Spleen (tissue), 11 donors: ENCODE results near the gene NPDC1. TPM values are rescaled to one million over a fixed set of nuclear protein-coding genes. Genes with fewer than 3 reads are reported as not detected.

Source experiments
- DNase-seq: peaks from one replicate; pipeline ENCODE4 v3.0.0-alpha.2; 2020
- H3K27ac ChIP-seq, 8 donors: fragments of 200-600 bp; sonication (generic) in 7 of 8; 1 replicate in 4 of 8; 2 replicates in 4 of 8; pipeline versions ENCODE4 v1.5.0 to v1.8.0; 2016 to 2021; ENCODE audit warnings: inconsistent platforms in 4 of 8, mild to moderate bottlenecking in 4 of 8, moderate library complexity in 1 of 8
- H3K27me3 ChIP-seq, 7 donors: fragments of 200-600 bp; sonication (generic) in 6 of 7; replicated peaks in 1 of 7; 1 replicate in 4 of 7; 2 replicates in 3 of 7; pipeline versions ENCODE4 v1.5.0 to v1.8.0; 2016 to 2021; ENCODE audit warnings: inconsistent platforms in 3 of 7, mild to moderate bottlenecking in 1 of 7
- H3K36me3 ChIP-seq, 6 donors: fragments of 200-600 bp; sonication (generic) in 5 of 6; 1 replicate in 4 of 6; 2 replicates in 2 of 6; pipeline versions ENCODE4 v1.5.0 to v1.8.0; 2016 to 2021; ENCODE audit warnings: inconsistent platforms in 2 of 6
- H3K4me1 ChIP-seq, 6 donors: fragments of 200-600 bp; sonication (generic) in 5 of 6; 1 replicate in 3 of 6; 2 replicates in 3 of 6; pipeline versions ENCODE4 v1.5.0 to v1.8.0; 2016 to 2021; ENCODE audit warnings: inconsistent platforms in 3 of 6
- H3K4me3 ChIP-seq, 8 donors: fragments of 200-600 bp; sonication (generic) in 7 of 8; 1 replicate in 4 of 8; 2 replicates in 4 of 8; pipeline versions ENCODE4 v1.5.0 to v1.8.0; 2016 to 2021; ENCODE audit warnings: inconsistent platforms in 4 of 8, mild to moderate bottlenecking in 4 of 8, moderate library complexity in 2 of 8
- H3K9me3 ChIP-seq, 8 donors: fragments of 200-600 bp; sonication (generic) in 7 of 8; 1 replicate in 4 of 8; 2 replicates in 4 of 8; pipeline versions ENCODE4 v1.5.0 to v1.8.0; 2016 to 2021; ENCODE audit warnings: inconsistent platforms in 4 of 8
- POLR2A ChIP-seq, 3 donors: fragments of 450-650 bp; IDR thresholded peaks; one replicate each; pipeline ENCODE4 v1.5.1; 2017; ENCODE audit warnings: antibody characterized with exemption in 3 of 3, mild to moderate bottlenecking in 1 of 3
- POLR2AphosphoS5 ChIP-seq, 3 donors: sonication (generic); formaldehyde crosslinking; IDR thresholded peaks; one replicate each; pipeline ENCODE4 v1.5.1; 2017; ENCODE audit warnings: antibody characterized with exemption in 3 of 3
- WGBS, 5 donors: extraction: QIAGEN DNeasy Blood & Tissue Kit in 3 of 5; methylation state at CpG; one replicate each; pipeline versions ENCODE4 v1.1.5 to v1.1.7; 2013 to 2018; 5-methylcytosine and 5-hydroxymethylcytosine counted together
- intact Hi-C: fragments of 100-400 bp; cut with DNase I; formaldehyde crosslinking; loops from one replicate; pipeline ENCODE4 v1.15.0; 2023; ENCODE audit warnings: low total_unique reads
- polyA plus RNA-seq, 3 donors: library from polyadenylated mRNA; stranded (reverse); fragments of 200-250 nt; gene quantifications; one replicate each; pipeline ENCODE4 v1.2.1, GENCODE V29; 2013
- total RNA-seq, 7 donors: library from RNA; depleted of rRNA in 3 of 7; stranded (reverse); fragments of >200 nt in 3 of 7; fragmentation: NEBNext Ultra II Directional in 4 of 7; extraction: Animal tissue kit (Norgen Biotek cat#: 25700) in 4 of 7; gene quantifications; one replicate each; pipeline versions ENCODE4 v1.1.0 to v1.2.1, GENCODE V29; 2016 to 2021
- TF ChIP-seq, protein P1 (sequence below), 11 experiments: fragments of 200-600 bp in 7 of 11; fragments of 450-650 bp in 4 of 11; sonication (generic) in 4 of 11; IDR thresholded peaks in 8 of 11; conservative IDR thresholded peaks in 3 of 11; 1 replicate in 7 of 11; 2 replicates in 4 of 11; pipeline versions ENCODE4 v1.4.0 to v1.8.0; 2016 to 2021; ENCODE audit warnings: antibody characterized with exemption in 11 of 11, inconsistent platforms in 4 of 11, mild to moderate bottlenecking in 1 of 11
- donor health status: healthy with polysubstance abuse.
- donor health status: DM: no; HTN: no; CAD: no; lungs with moderate emphysema.
- donor health status: DM: no; HTN: no; CAD: no.
- donor health status: Bipolar disorder and iron deficiency.
- donor health status: healthy.
- donor health status: DM: no; HTN: no; CAD: no.
- donor health status: DM: yes; HTN: yes; CAD: no.

The NPDC1 gene
- total and polyA plus RNA-seq, 10 donors: 86.3 to 358 (median 132) TPM

DNA sequence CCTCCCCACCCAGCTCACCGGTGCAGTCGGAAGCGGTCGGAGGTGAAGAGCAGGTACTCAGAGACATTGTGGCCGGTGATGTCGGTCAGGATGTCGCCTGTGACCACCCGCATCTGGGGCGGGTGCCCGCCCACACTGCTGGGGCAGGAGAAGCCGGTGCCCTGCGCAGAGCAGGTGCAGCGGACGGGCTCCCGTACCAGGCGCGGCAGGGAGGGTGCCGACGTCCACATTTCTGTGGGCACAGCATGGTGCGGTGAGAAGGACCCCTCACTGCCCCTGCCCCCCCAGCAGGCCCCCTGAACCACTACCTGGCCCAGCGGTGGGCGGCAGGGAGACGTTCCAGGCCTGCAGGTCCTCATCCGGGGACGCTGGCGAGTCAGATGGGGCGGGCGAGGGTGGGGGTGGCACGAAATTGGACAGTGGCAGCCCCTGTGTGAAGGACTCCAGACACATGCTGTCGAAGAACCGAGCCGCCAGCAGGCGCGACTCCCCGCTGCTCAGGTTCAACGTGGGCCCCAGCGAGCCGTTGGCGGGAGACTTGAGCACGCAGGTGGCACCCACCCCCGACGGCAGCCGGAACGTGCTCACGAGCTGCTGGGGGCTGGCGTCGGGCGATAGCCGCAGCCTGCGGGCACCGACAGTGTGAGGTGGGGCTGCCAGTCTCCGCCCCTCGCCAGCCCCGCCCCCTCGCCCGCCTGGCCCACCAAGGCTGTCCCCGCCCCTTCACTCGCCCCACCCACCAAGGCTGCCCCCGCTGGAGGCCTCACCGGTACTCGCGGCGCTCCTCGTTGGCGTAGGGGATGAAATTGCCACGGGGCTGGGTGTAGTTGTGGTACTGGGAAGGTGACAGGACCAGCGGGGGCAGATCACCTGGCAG, 33.0 kb downstream of the NPDC1 start:
- 89 to 93% (median 91%) methylated on average over 16 to 67 of the region's 67 CpGs for WGBS, 5 donors

DNA sequence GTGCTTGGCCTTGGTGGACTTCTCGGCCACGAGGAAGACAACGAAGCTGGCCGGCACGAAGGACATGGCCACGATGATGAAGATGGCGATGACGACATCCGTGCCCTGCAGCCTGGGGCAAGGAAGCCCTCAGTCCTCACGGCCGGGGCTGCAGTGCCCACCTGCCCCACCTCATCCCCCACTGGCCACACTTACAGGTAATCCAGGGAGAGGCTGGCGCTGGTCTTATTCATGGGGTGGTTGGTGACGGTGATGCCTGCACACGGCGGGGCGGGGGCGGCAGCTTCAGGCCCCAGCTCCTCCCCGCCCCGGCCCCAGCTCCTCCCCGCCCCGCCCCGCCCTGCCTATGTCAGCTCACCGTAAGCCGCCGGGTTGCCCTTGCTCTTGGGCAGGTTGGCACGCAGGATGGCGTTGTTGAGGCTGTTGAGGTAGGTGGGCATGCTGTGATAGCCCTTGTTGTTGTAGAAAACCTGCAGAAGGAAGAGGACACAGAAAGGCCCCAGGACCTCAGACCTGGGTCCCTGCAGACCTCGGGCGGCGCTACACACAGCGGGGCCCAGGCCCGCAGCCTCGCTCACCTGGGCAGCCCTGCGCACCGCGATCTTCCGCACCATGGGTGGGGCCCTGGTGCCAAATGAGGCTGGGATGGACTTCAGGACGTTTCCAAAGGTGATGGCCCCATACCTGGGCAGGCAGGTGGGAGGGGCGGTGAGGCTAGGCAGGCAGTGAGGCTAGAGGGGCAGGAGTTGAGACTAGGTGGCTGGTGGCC, 33.9 kb downstream of the NPDC1 start:
- no peak overlapping the region for H3K4me3 ChIP-seq
- peaks cover 0 to 99% (median 71%) of the 10 kb centered on the region in 6 donors for H3K36me3 ChIP-seq
- no peak for DNase-seq
- TF ChIP-seq, protein P1, sequence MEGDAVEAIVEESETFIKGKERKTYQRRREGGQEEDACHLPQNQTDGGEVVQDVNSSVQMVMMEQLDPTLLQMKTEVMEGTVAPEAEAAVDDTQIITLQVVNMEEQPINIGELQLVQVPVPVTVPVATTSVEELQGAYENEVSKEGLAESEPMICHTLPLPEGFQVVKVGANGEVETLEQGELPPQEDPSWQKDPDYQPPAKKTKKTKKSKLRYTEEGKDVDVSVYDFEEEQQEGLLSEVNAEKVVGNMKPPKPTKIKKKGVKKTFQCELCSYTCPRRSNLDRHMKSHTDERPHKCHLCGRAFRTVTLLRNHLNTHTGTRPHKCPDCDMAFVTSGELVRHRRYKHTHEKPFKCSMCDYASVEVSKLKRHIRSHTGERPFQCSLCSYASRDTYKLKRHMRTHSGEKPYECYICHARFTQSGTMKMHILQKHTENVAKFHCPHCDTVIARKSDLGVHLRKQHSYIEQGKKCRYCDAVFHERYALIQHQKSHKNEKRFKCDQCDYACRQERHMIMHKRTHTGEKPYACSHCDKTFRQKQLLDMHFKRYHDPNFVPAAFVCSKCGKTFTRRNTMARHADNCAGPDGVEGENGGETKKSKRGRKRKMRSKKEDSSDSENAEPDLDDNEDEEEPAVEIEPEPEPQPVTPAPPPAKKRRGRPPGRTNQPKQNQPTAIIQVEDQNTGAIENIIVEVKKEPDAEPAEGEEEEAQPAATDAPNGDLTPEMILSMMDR (IDR thresholded peaks at IDR 0.05 in 8 of 11, conservative IDR thresholded peaks at IDR 0.05 in 3 of 11): no peak
- TF ChIP-seq POLR2A (IDR thresholded peaks at IDR 0.05) (no peak), POLR2AphosphoS5 (IDR thresholded peaks at IDR 0.05) (no peak)
- WGBS, 5 donors: 89 to 95% (median 91%) methylated on average over 31 to 39 of the region's 39 CpGs
- no peaks in the 10 kb centered on the region for H3K4me1 ChIP-seq
- intact Hi-C loops: no loop called here
- no peaks in the 10 kb centered on the region for H3K9me3 ChIP-seq
- no peaks in the 10 kb centered on the region for H3K27me3 ChIP-seq
- H3K27ac ChIP-seq: no peak overlapping the region

More for the DNA sequence above, 33.0 kb downstream of the NPDC1 start:
- TF ChIP-seq POLR2A (IDR thresholded peaks at IDR 0.05) (no peak), POLR2AphosphoS5 (IDR thresholded peaks at IDR 0.05) (no peak)
- TF ChIP-seq, protein P1 (IDR thresholded peaks at IDR 0.05 in 8 of 11, conservative IDR thresholded peaks at IDR 0.05 in 3 of 11): no peak
- intact Hi-C loops: no loop called here
- Histone ChIP-seq H3K27ac (no peak overlapping the region), H3K9me3 (no peaks in the 10 kb centered on the region), H3K4me3 (no peak overlapping the region), H3K36me3 (peaks cover 0 to 99% (median 77%) of the 10 kb centered on the region in 6 donors), H3K27me3 (no peaks in the 10 kb centered on the region), H3K4me1 (no peaks in the 10 kb centered on the region)
- no peak for DNase-seq

DNA sequence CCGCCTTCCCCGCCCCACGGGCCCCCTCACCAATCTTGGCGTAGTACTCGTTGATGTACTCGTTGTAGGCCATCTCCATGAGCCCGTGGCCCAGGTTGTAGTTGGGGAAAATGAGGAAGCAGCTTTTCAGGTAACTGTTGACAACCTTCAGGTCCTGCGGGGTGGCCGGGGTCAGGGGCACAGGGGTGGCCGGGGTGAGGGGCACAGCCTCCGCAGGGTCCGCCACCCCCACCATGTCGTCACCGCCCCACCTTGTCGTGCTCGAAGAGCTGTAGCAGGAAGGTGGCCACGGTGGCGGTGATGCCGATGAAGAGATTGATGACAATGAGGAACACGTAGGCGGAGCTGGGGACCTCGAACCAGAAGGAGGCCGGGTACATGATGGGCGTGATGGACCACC, 34.8 kb downstream of the NPDC1 start:
- no peaks in the 10 kb centered on the region for H3K9me3 ChIP-seq
- TF ChIP-seq, protein P1 (IDR thresholded peaks at IDR 0.05 in 8 of 11, conservative IDR thresholded peaks at IDR 0.05 in 3 of 11): no peak
- WGBS, 5 donors: 88 to 96% (median 94%) methylated on average over 20 to 24 of the region's 24 CpGs
- no peak overlapping the region for H3K4me3 ChIP-seq
- peaks cover 0 to 8% (median under 1%) of the 10 kb centered on the region in 6 donors for H3K4me1 ChIP-seq
- DNase-seq: no peak
- no peak overlapping the region for H3K27ac ChIP-seq
- intact Hi-C loops: no loop called here
- H3K36me3 ChIP-seq: peaks cover 0 to 90% (median 62%) of the 10 kb centered on the region in 6 donors
- H3K27me3 ChIP-seq: no peaks in the 10 kb centered on the region
